ENCODE data around the gene LMO7.

The LMO7 gene

DNA sequence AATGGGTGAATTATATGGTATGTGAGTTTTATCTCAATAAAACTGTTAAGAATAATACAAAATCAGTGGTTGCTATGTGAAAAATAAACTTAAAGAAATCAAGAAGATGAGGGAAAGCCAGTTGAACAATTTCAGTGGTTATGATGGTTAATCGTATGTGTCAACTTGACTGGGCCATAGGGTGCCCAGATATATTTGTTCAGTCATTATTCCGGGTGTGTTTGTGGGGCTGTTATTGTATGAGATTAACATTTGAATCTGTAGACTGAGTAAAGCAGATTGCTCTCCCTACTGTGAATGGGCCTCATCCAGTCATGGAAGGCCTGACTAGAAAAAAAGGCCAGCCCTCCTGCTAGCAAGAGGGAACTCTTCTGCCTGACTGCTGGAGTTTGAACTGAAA lies 109.3 kb downstream of the LMO7 start:
- DNase-seq (ENCODE audit: low spot score), result no peak
- peak overlapping the region in 1 of 2 donors; percentile 61 for H3K27ac ChIP-seq

DNA sequence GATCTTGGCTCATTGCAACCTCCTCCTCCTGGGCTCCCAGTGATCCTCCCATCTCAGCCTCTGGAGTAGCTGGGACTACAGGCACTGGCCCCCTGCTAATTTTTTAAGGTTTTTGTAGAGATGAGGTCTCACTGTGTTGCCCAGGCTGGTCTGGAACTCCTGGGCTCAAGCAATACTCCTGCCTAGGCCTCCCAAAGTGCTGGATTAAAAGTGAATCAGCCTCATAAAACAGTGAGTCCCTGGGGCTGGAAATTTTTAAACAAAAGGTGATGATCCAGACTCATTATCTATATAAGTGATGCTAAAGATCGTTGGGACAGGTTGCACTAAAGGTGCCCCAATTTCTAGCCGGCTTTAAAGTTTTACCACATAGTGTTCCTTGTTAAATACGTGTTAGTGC lies 112.7 kb downstream of the LMO7 start:
- Histone ChIP-seq H3K4me3 (no peak overlapping the region), H3K27ac (peak overlapping the region in 1 of 2 donors; percentile 49)
- no peak for DNase-seq (ENCODE audit: low spot score)
- TF ChIP-seq, protein P1, sequence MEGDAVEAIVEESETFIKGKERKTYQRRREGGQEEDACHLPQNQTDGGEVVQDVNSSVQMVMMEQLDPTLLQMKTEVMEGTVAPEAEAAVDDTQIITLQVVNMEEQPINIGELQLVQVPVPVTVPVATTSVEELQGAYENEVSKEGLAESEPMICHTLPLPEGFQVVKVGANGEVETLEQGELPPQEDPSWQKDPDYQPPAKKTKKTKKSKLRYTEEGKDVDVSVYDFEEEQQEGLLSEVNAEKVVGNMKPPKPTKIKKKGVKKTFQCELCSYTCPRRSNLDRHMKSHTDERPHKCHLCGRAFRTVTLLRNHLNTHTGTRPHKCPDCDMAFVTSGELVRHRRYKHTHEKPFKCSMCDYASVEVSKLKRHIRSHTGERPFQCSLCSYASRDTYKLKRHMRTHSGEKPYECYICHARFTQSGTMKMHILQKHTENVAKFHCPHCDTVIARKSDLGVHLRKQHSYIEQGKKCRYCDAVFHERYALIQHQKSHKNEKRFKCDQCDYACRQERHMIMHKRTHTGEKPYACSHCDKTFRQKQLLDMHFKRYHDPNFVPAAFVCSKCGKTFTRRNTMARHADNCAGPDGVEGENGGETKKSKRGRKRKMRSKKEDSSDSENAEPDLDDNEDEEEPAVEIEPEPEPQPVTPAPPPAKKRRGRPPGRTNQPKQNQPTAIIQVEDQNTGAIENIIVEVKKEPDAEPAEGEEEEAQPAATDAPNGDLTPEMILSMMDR (IDR thresholded peaks at IDR 0.05), result no peak

More for the DNA sequence above, 109.3 kb downstream of the LMO7 start:
- H3K4me3 ChIP-seq, result no peak overlapping the region
- TF ChIP-seq, protein P1 (IDR thresholded peaks at IDR 0.05), result no peak

DNA sequence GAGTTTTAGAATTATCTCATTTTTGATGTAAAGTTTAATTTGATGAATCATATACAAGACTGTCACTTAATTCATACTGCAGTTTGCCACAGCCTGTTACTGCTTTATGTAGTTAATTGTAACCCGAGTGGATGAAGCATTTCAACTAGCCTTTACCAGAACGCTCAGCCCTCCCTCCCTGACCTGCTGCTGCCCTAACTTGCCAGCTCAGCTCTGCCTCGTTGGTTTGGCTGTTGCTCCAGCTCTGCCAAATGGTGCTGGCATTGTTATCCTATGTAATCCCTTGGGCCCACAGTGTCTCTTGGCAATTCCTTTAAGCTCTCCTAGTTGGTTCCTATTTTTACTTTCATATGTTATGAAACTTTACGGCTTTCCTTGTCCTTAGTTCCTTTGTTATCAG lies 113.3 kb downstream of the LMO7 start:
- TF ChIP-seq, protein P1 (IDR thresholded peaks at IDR 0.05), result no peak
- no peak overlapping the region for H3K4me3 ChIP-seq
- peak overlapping the region; percentile 33 to 49 for H3K27ac ChIP-seq
- DNase-seq (ENCODE audit: low spot score), result no peak

DNA sequence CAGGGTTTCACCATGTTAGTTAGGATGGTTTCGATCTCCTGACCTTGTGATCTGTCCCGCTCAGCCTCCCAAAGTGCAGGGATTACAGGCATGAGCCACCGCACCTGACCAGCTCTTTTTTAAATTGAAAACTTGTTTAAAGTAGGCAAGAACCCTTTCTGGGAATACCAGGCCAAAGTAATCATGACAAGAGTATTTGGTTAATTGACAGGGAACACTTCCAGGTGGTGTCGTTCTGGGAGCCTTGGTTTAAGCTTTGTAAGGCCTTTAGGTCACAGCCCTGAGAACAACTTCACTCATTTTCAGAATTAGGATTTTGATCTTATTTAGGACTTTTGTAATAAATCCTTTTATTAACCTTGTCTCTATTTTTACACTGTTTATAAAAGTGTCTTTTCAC lies 115.2 kb downstream of the LMO7 start:
- peak overlapping the region in 1 of 2 donors; percentile 27 for H3K27ac ChIP-seq
- no peak for DNase-seq (ENCODE audit: low spot score)
- no peak overlapping the region for H3K4me3 ChIP-seq
- TF ChIP-seq, protein P1 (IDR thresholded peaks at IDR 0.05), result no peak

DNA sequence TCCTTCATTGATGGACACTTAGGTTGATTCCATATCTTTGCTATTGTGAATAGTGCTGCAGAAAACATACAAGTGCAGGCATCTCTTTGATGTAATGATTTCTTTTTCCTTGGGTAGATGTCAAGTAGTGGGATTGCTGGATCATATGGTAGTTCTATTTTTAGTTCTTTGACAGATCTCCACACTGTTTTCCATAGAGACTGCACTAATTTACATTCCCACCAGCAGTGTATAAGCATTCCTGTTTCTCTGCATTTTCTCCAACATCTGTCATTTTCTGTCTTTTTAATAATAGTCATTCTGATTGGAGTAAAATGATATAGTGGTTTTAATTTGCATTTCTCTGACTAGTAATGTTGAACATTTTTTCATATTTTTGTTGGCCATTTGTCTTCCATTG lies 116.7 kb downstream of the LMO7 start:
- no peak overlapping the region for H3K4me3 ChIP-seq
- TF ChIP-seq, protein P1 (IDR thresholded peaks at IDR 0.05), result no peak
- no peak for DNase-seq (ENCODE audit: low spot score)
- no peak overlapping the region for H3K27ac ChIP-seq

DNA sequence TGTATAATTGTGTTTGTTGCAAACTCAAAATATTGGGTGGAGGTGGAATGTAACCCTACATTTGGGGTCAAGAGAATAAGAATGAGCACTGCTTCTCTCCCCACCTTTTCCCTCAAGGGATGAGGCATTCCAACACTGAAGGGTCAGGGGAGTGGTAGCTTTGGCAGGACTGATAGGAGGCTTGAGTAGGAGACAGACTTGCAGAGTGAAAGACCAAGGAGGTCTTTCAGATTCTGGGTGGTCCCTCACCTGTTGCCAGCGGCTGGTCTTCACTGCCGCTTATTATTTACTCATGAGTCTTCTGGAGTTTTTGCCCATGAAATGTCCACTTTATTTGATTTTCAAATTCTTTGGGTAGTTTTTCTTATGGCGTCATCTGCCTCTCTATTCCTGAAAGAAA lies 118.8 kb downstream of the LMO7 start:
- TF ChIP-seq, protein P1 (IDR thresholded peaks at IDR 0.05), result no peak
- Histone ChIP-seq H3K27ac (no peak overlapping the region), H3K4me3 (no peak overlapping the region)
- DNase-seq (ENCODE audit: low spot score), result no peak

DNA sequence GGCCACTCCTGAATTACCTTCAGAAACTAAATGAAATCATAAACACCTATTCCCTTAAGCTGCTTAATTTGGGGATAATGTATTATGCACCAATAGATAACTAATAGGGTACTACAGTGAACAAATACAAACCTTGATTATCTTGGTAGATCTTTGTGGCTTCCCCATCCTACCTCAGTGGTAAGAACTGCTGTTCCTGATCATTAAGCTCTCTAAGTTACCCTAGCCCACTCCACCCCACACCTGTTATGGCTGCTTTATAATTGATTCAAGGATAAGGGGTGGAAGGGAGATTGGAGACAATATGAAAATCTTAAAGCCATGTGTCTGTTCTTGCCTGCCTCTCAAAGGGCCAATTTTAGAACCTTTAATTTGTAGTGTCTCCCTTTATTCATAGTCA lies 121.2 kb downstream of the LMO7 start:
- no peak overlapping the region for H3K27ac ChIP-seq
- DNase-seq (ENCODE audit: low spot score), result no peak
- TF ChIP-seq, protein P1 (IDR thresholded peaks at IDR 0.05), result no peak
- no peak overlapping the region for H3K4me3 ChIP-seq

Measured in coronary artery (tissue), 2 donors.